CD4-positive, alpha-beta T cell treated with Interleukin-12 subunit alpha and Interleukin-12 subunit beta, for 1 hour (primary cell): Measurements from ENCODE around the gene DCP1B.

Experiments used
- DNase-seq: peaks from one replicate; pipeline ENCODE4 v3.0.0-alpha.2; 2020

DCP1B gene

DNA sequence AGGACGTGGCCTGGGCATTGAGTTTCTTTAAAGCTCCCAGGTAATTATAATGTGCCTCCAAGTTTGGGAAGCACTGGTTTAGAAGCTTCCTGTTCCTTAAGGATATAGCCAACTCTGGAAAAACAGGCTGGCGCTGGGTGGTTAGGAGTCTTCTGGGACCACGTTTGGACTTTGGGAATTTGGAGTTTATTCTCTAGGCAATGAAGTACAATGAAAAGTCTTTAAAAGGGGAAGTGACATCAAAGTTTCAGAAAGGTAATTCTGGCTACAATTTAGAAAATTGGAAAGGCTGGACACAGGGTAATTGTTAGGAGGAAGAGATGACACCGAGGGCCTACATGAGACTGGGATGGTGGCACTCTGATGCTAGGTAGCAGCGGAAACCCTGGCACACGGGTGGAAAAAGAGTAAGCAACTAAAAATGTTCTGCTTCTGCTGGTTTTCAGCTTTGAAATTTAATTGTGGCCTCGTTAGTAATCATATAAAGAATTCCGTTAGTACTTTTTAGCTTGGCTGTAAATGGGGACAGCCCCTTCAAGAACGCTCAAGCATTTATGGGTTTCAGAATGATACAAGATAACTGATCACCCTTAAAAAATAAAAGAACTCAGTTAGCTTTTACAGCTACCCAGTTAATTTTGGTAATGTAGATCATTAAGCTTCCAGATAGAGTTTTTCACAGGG, 12.7 kb upstream of the DCP1B start:
- no peak for DNase-seq

DNA sequence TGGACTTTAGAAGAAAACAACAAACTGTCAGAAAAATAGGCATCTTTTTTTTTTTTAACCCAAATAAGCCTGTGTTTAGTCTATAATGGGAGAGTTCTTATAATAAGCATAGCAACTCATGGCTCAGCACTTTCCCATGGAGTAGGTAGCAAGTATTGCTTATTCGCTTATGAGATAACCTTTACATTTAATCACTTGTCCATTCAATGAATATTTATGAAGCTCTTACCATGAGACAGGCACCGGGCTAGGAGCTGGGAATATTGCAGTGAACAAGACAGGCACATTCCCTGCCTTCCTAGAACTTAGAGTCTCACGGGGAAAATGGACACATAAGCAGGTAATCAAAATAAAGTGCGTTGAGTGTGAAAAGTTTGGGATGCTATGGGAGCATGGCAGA, 10.0 kb upstream of the DCP1B start:
- no peak for DNase-seq

DNA sequence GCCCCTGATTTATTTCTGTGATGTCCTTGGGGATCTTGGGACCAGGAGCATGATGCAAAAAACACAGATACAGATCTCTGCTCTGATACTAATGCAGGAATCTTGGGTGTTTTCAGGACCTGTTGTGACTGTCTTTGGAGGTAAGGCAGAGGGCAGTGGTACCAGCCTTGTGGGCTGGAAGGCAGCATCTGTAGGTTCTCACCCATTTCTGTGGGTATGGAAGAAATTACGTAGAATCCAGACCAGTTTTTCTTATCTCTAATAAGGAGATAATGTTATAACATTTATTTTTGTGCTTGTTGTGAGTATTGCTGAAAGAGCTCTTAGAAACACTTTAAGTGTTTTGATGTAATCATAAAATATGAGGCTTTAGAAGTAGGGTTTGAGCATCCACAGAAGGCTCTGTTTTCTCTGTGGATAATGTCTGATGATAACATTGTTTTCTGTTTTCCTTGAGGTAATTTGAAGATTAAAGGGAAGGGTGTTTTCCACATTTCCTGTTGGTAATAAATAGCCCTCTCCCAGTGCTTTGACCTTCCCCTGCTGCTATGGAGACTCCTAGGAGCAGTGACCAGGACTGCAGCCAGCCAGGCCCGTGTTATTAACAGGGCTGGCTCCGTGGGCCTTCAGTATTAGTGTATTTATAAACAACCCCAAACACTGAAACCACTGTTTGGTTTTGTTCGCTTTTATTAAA, 9.4 kb upstream of the DCP1B start:
- no peak for DNase-seq

DNA sequence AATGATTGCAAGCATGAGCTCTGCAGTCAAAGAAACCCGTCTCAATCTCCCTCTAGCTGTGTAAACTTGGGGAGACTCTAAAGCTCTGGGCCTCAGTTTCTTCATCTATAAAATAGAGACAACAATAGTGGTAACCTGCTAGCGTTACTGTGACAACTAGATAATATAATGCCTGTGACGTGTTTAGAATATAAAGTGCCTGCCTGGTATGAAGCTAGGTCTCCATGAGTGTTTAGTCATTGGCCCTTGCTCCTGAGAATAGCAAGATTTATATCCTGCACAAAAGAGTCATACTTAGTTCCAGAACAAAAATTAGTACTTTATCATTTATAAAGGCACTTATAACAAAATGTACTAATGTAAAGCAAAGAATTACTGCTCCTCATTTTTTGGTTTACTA, 8.8 kb upstream of the DCP1B start:
- no peak for DNase-seq

DNA sequence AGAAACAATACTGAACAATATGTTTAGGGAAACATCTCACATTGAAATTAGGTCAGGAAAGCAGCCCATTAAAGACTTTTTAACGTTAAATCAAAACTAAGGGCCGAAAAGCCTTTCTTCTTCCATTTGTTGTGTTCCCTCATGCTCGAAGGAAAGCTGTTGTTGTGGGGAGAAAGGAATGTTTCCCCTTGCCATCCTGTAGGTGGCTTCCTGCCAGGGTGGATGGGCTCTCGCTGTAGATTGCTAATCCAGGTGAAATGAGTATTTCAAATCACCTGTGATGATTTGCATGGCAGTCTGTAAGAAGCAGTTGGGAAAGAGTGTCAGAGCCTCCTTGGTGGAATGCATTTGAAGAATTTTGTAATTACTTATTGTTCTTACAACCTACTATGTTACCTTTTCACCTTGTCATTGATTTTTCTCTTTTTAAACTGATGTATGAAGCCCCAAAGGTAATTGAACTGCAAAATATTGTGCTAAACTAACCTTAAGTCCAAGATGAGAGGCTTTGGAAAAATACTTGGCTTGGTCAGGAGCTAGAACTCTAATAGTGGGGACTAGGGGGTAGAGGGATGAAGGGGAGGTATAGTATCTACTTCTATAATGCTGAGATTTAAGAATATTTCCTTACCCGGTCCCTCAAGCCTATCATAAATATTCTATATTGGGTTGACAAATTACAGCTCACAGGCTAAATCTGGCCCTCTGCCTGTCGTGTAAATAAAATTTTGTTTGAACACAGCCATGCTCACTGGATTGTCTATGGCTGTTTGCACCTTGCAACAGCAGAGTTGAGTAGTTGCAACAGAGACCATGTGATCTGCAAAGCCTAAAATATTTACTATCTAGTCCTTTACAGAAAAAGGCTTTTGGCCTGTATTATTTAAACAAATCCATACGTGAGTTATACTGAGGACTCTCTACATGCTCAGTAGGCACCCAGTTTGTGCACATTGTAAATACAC, 7.7 kb upstream of the DCP1B start:
- no peak for DNase-seq

DNA sequence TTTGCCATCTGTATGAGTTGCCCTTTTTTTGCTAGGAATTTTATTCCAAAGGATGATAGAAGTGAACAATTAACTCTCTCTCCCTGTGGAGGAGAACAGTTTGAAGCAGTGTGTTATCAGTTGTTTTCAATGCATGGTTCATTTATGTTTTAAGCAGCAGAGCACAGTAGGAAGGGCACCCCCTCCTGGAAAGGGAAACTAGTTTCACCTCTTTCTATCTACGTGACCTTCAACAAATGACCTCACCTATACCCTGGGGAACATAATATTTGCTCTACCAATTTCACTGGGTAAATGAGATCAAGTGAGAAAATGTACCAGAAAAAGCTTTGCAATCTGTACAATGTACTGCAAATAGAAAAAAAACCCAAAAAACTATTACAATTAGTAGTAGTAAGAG, 5.4 kb upstream of the DCP1B start:
- no peak for DNase-seq

DNA sequence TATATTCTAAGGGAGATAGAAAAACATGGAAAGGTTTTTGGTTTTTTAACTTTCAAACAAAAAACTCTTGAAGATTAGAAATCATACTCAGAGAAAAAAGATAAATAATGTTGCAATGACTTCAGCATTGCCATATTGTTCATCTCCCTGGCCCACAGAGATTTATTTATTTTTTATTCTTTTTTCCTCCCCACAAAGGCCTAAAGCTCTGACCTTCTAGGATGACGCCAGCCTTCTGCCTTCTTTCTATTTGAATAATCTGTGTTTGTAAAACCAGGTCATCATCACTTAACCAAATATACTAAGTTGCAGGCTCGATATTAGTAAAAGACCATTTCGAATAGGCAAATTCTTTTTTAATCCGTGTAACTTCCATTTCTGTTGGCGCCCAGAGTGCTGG, 4.4 kb upstream of the DCP1B start:
- DNase-seq = no peak

DNA sequence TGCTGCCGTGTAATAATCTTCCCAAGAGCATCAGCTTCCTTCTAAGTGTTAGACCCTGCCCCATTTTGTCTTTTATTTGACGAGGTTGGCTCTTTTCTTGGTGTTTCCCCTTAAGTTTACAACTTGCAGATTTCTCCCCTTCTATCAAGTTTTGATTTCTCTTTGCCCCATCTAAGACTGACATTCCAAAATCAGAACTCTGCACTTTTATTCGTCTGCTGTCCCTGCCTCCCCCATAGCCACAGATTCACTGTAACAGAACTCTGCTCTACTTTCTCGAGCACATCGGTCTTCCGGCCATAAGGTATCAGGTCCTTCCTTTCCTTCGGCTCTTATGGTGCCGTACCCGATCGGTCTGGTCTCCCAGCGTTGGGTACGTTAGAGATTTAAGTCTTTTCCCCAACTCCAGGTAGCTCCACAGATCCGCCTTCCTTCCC, 563 bp downstream of the DCP1B start:
- DNase-seq = no peak

DNA sequence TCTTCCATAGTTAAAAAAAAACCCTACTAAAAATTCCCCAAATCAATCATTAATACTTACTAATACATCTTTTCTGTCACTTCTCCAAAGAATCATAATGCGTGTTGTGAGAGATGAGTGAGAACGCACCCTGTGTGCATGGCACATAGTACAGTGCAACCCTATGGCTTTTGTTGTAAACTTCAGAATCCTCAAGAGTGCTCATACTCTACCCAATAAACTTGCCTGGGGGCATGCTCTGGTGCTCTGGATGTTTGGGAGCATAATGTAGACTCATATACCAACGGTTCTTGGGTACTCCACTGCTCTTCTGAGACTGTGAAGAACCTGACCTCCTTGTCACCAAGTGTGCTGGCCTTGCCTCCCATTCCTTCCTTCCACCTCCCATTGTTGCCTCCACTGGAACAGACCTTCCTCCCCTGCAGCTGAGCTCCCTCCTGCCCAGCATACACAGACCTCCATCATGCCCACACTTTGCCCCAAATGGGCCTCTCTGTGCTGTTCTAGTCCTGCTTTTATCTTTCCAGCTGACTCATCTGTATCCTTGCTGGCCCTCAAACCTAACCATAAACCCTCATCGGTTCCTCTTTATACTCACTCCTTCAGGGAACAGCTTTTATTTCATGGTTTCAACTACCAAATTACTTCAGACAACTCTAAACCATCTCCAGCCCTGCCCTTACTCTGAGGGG, 8.9 kb downstream of the DCP1B start:
- no peak for DNase-seq

DNA sequence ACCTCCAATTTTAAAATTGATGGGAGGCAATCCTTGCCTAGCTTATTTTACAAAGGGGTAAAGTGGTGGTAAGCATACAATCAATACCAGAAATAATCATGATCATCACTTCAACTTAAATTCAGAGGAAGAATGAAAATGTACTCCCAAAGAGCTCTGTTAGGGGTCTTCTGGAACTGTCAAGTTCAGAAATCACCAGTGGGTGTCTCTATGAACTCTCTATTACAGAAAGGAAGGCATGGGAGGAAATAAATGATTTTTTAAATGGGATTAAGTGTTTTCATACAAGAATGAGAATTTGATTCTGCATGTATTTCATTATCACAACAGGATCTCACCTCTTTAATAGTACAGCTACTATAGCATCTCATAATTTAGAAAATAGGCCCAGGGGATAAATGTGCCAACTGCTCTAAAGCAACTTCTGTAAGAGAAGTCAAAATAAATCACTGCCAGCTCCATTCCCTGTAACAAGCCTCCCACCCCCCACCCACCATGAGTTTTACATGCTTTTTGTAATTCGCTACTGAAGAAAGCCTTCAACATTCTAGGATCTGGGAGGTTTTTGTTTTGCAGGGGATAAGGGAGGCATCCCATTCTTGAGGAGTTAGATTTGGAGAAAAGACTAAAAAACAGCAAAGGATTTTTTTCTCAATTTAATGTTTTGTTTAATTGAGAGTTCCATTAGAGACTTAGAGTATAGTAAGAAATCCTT, 9.7 kb downstream of the DCP1B start:
- DNase-seq = no peak

DNA sequence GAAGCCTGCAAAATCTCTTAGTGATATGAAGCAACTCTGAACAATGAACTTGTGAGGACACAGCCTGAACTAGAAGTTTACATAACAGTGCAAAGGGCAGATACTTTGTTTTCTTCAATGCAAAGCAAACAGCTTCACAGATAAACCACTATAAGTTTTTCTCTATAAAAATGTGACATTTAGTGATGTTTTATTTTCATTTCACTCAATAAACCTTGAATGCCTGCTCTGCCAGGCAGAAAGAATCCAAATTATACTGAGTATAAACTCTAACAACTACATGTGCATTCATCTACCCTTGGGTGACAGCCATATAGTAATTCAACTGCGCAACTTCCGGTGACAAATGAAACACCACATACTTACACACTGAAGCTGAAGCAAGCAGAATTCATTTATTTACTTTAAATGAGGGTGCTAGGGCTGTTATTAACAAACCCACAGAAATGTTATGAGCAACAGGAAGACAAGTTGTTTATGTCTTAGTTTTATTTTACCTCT, 10.3 kb downstream of the DCP1B start:
- peak; percentile 57 for DNase-seq

DNA sequence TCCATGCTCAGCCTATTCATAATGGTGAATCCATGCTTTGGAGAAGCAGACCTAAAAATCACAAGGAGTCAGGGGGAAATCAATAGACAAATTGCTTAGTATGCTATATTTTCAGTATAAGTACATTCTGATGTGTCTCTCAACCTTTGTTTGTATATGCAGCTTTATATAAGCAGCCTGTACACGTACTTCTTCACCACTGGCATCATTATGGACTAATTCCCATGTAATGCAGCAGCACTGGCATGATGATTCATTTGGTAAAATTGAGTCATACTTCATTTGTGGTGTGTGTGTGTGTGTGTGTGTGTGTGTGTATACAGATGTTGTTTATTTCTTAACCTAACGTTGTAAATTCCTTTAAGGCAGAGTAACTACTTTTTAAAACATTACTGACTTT, 10.9 kb downstream of the DCP1B start:
- peak; percentile 27 for DNase-seq

DNA sequence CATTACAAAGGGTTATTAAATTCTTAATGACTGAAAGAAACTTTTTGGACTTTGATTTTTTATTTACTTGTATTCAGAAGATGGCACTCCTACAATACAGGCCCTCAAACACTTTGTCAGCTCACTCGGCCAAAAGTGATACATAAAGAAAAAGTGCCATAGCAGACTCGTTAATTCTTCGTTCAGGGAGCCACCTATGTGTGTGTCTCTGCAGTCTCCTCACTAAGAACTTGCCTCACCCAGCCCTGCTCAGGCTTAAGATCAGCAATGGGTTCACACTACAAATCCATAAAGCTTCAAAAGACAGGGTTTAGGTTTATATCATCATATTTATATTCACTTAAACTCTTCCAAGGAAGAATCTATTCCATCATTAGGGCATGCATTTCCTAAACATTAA, 11.5 kb downstream of the DCP1B start:
- no peak for DNase-seq

DNA sequence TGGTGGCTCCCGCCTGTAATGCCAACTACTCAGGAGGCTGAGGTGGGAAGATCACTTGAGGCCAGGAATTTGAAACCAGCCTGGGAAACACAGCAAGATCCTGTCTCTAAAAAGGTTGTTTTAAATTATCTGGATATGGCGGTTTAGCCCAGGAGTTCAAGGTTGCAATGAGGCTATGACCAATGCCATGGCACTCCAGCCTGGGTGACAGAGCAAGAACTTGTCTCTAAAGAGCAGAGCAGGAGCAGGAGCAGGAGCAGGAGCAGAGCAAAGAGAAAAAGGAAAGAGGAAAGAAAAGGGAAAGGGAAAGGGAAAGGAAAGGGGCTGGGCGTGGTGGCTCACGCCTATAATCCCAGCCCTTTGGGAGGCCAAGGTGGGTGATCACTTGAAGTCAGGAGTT, 15.1 kb downstream of the DCP1B start:
- no peak for DNase-seq

DNA sequence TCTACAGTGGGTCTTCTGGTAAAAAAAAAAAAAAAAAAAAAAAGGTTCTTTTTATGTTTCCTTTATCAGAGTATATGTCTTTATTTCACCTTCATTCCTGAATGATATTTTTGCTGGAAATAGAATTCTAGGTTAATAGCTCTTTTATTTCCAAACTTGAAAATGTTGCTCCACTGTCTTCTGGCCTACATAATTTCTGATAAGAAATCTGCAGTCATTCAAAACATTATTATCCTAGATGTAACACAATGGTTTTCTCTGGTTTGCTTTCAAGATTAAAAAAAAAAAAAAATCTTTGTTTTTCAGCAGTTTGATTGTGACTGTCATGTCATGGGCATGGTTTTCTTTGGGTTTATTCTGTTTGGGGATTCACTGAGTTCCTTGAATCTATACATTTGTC, 19.5 kb downstream of the DCP1B start:
- no peak for DNase-seq

DNA sequence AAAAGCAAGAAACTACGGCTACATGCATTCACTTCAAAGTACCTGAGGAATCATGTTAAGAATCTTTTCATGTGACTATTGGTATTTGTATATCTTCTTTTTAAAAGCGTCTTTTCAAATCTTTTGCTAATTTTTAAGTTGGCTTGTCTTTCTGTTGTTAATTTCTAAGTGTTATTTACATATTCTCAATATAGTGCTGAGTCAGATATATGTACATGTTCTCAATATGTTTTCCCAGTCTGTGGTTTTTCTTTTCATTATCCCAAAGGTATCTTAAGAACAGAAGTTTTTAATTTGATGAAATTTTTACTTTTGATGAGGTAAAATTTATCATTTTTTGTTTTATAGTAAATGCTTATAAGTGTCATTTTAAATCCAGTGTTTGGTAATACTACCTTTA, 24.0 kb downstream of the DCP1B start:
- no peak for DNase-seq

DNA sequence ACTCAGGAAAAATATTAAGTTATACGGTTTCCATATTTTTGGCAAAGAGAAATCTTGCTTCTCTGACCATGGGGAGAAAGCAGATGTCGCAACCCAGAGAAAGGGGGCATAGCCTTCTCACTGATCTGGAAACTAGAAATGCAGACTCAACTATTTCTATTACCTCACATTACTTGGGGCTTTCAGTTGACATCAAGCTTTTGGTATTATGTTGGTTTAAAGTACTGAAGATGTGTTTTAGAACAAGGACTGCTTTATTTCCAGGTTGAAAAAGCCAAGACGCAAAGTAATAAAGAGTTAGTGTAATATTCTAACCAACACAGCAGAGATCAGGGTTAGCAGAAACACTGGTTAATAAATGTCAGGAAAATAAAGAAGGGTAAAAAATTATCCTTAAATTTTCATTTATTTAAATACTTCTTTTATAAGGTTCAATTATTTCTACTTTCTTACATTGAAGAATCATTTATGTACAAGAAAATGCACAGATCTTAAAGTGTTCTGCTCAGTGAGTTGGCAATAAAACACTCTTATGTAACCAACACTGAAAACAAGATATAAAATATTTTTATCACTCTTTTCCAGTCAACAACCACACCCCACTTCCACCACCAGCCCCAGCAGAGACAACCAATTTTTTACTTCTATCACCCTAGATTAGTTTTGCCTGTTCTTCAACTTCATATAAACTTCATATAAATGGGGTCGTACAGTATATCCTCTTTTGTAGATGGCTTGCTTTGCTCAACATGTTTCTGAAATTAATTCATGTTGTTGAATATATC, 26.0 kb downstream of the DCP1B start:
- no peak for DNase-seq

DNA sequence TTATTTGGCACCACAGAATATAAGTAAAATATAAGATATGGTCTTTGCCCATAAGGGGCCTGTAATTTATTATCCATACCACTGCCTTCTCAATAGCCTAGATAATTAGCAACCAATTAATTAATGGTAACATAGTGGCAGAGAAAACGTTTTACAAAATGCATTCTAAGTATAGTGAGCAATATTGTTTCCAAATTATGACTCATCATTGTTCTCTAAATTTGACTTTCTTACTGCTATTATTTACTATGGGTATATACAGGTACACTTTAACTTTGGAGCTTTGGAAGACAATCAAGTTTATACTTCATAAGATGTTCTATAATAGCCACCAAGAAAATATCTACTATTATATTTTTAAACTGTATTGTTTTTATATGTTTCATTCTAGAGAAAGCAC, 26.7 kb downstream of the DCP1B start:
- no peak for DNase-seq

DNA sequence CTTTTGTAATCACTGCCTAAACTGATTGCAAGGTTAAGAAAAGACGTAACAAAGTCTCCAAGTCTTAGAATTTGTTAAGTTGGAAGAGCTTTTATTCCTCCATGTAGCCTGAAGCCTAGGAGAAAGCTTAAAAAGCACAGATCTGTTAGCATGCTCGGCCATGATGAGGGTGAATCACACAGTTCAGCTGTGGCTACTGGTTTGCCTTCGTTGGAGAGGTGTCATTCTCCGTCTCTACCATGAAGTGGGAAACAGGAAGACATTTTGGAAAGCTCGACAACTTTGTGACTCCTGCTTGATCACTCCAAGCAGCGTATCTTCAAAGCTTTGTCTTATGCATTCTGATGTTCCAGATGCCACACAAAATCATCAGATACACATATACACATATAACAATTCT, 27.1 kb downstream of the DCP1B start:
- no peak for DNase-seq

DNA sequence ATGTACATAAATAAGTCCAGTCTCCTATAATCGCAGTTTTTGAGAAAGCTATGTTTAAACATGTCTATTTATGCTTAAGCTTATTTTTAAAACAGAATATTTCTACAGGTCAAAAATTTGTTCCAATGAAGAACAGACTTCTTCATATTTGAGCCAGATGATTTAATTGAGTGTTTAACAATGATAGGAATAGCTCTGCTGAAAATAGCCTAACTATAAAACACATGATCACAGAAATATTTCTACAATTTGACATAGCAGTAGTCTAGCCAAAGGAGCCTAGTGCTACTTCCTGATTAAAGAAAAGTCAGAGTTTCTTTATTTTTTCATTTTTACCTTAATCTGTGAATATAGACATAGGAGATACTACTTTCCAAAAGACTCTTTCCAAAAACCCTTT, 29.4 kb downstream of the DCP1B start:
- no peak for DNase-seq

DNA sequence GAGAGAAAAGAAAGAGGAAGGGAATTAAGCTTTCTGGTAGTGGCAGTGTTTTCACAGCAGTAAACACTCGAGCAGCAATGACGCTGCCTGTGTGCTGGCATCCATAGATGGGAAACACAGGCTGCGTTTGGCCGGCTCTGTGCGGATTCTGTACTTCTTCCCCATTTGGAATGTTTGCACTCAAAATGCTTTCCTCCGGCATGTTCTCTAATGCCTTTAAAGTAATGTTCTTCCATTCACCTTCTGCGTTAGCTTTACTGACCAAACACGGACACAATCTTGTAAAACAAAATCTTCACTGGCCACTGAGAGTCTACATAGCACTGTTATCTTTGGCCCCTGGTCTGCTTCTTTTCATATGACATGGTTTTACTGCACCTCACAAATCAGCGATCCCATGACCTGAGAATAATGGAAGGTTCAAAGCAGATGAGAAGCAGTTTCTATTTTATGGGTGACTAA, 31.4 kb downstream of the DCP1B start:
- DNase-seq = no peak
